Testis (tissue), 2 donors: Measurements from ENCODE around the gene CCDC73.

Source experiments
- POLR2A ChIP-seq: fragments of 450-650 bp; IDR thresholded peaks from one replicate; pipeline ENCODE4 v1.6.1; 2017; ENCODE audit warnings: antibody characterized with exemption, mild to moderate bottlenecking, moderate library complexity
- TF ChIP-seq, protein P1 (sequence below), 3 experiments: fragments of 450-650 bp in 2 of 3; fragments of 200-600 bp in 1 of 3; sonication (generic) in 1 of 3; IDR thresholded peaks; one replicate each; pipeline ENCODE4 v1.5.1; 2016 to 2019; ENCODE audit warnings: antibody characterized with exemption in 3 of 3, mild to moderate bottlenecking in 2 of 3, moderate library complexity in 1 of 3

DNA sequence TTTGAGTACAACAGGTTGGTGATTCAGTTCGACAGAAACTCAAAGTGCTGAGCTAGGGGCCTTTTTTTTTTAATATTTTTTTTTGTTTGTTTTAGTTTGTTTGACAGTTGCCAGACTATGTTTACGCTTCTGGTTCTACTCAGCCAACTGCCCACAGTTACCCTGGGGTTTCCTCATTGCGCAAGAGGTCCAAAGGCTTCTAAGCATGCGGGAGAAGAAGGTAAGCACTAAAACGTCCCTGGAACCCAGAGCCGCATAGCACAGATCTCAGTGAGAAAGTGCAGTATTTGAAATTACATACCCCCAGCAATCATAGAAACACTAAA is 35.9 kb upstream of the CCDC73 start:
- TF ChIP-seq, protein P1, sequence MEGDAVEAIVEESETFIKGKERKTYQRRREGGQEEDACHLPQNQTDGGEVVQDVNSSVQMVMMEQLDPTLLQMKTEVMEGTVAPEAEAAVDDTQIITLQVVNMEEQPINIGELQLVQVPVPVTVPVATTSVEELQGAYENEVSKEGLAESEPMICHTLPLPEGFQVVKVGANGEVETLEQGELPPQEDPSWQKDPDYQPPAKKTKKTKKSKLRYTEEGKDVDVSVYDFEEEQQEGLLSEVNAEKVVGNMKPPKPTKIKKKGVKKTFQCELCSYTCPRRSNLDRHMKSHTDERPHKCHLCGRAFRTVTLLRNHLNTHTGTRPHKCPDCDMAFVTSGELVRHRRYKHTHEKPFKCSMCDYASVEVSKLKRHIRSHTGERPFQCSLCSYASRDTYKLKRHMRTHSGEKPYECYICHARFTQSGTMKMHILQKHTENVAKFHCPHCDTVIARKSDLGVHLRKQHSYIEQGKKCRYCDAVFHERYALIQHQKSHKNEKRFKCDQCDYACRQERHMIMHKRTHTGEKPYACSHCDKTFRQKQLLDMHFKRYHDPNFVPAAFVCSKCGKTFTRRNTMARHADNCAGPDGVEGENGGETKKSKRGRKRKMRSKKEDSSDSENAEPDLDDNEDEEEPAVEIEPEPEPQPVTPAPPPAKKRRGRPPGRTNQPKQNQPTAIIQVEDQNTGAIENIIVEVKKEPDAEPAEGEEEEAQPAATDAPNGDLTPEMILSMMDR (IDR thresholded peaks at IDR 0.05), result no peak
- no peak for TF ChIP-seq POLR2A
